CD14-positive monocyte (primary cell): ENCODE data around the gene FRMD4A. TPM values are rescaled to one million over a fixed set of nuclear protein-coding genes. Genes with fewer than 3 reads are reported as not detected.

Source experiments
- DNase-seq, 3 donors: peaks; one replicate each; pipeline ENCODE4 v3.0.0-alpha.2; 2011 to 2022
- H2AFZ ChIP-seq: 2 replicates; pipeline ENCODE4 v1.6.0; 2012; ENCODE audit warnings: mild to moderate bottlenecking, low read depth, low read length, inconsistent platforms; ENCODE audit not compliant: insufficient read depth, poor library complexity, severe bottlenecking
- H3K27ac ChIP-seq, 2 donors: 1 replicate in 1 of 2; 2 replicates in 1 of 2; pipeline ENCODE4 v1.5.1; 2012 to 2013; ENCODE audit warnings: low read length in 2 of 2, control low read depth in 1 of 2, inconsistent platforms in 1 of 2, low read depth in 1 of 2, mild to moderate bottlenecking in 1 of 2
- H3K27me3 ChIP-seq, 2 donors: one replicate each; pipeline versions ENCODE4 v1.6.0 to v1.6.1; 2011 to 2013; ENCODE audit warnings: low read length in 2 of 2; ENCODE audit not compliant: control insufficient read depth in 2 of 2, insufficient read depth in 2 of 2
- H3K36me3 ChIP-seq, 2 donors: replicated peaks in 1 of 2; 1 replicate in 1 of 2; 2 replicates in 1 of 2; pipeline versions ENCODE4 v1.5.1 to v1.6.1; 2012 to 2013; ENCODE audit warnings: low read length in 2 of 2, control low read depth in 1 of 2, inconsistent platforms in 1 of 2, mild to moderate bottlenecking in 1 of 2; ENCODE audit not compliant: insufficient read depth in 2 of 2, control insufficient read depth in 1 of 2
- H3K4me1 ChIP-seq, 2 donors: 1 replicate in 1 of 2; 2 replicates in 1 of 2; pipeline versions ENCODE4 v1.5.1 to v1.6.1; 2012 to 2013; ENCODE audit warnings: low read length in 2 of 2, control low read depth in 1 of 2, inconsistent platforms in 1 of 2, mild to moderate bottlenecking in 1 of 2, moderate library complexity in 1 of 2; ENCODE audit not compliant: insufficient read depth in 2 of 2, control insufficient read depth in 1 of 2
- H3K4me2 ChIP-seq: replicated peaks from 2 replicates; pipeline ENCODE3; 2012; ENCODE audit warnings: low read length, moderate library complexity, mild to moderate bottlenecking; ENCODE audit not compliant: poor library complexity, severe bottlenecking; ENCODE audit errors: extremely low read depth
- H3K4me3 ChIP-seq, 3 experiments: fragments of 200-600 bp in 1 of 3; sonication (generic) in 1 of 3; replicated peaks in 1 of 3; 1 replicate in 2 of 3; 2 replicates in 1 of 3; pipeline ENCODE4 v1.5.1; 2011 to 2013; ENCODE audit warnings: low read length in 3 of 3, mild to moderate bottlenecking in 3 of 3, control low read depth in 2 of 3, low read depth in 2 of 3, inconsistent platforms in 1 of 3, moderate library complexity in 1 of 3
- H3K79me2 ChIP-seq: 2 replicates; pipeline ENCODE4 v1.6.0; 2012; ENCODE audit warnings: mild to moderate bottlenecking, control low read depth, inconsistent platforms, low read length, moderate library complexity; ENCODE audit not compliant: insufficient read depth
- H3K9ac ChIP-seq: 2 replicates; pipeline ENCODE4 v1.6.0; 2017; ENCODE audit warnings: low read length, mild to moderate bottlenecking; ENCODE audit not compliant: insufficient read depth, poor library complexity, severe bottlenecking
- H3K9me3 ChIP-seq, 2 donors: replicated peaks in 1 of 2; 1 replicate in 1 of 2; 2 replicates in 1 of 2; pipeline versions ENCODE4 v1.5.1 to v1.6.1; 2012 to 2013; ENCODE audit warnings: low read length in 2 of 2, control low read depth in 1 of 2; ENCODE audit not compliant: control insufficient read depth in 1 of 2, insufficient read depth in 1 of 2
- H4K20me1 ChIP-seq: 2 replicates; pipeline ENCODE4 v1.6.0; 2012; ENCODE audit warnings: mild to moderate bottlenecking, low read length, control low read depth, moderate library complexity; ENCODE audit not compliant: insufficient read depth
- H3K27ac Mint-ChIP-seq, 7 donors: one replicate each; pipeline ENCODE4 v1.8.0; 2020; ENCODE audit warnings: mild to moderate bottlenecking in 7 of 7, mixed read lengths in 7 of 7, moderate library complexity in 6 of 7, inconsistent platforms in 2 of 7
- H3K27me3 Mint-ChIP-seq, 3 donors: one replicate each; pipeline ENCODE4 v1.8.0; 2021 to 2022; ENCODE audit warnings: low read depth in 3 of 3, mild to moderate bottlenecking in 3 of 3, mixed read lengths in 3 of 3, moderate library complexity in 3 of 3, inconsistent platforms in 1 of 3
- H3K36me3 Mint-ChIP-seq, 2 donors: one replicate each; pipeline ENCODE4 v1.8.0; 2020; ENCODE audit warnings: mixed read lengths in 2 of 2, inconsistent platforms in 1 of 2, mild to moderate bottlenecking in 1 of 2
- H3K4me1 Mint-ChIP-seq: one replicate; pipeline ENCODE4 v1.8.0; 2020; ENCODE audit warnings: mild to moderate bottlenecking, mixed read lengths
- H3K4me3 Mint-ChIP-seq, 2 donors: one replicate each; pipeline ENCODE4 v1.8.0; 2020; ENCODE audit warnings: mild to moderate bottlenecking in 2 of 2, mixed read lengths in 2 of 2, moderate library complexity in 1 of 2
- H3K9me3 Mint-ChIP-seq, 7 donors: one replicate each; pipeline ENCODE4 v1.8.0; 2020 to 2022; ENCODE audit warnings: mixed read lengths in 7 of 7, mild to moderate bottlenecking in 6 of 7, moderate library complexity in 6 of 7, inconsistent platforms in 2 of 7
- CTCF ChIP-seq: fragments of 200-600 bp; IDR thresholded peaks from one replicate; pipeline ENCODE4 v1.8.0; 2022; ENCODE audit warnings: antibody characterized with exemption, mild to moderate bottlenecking
- WGBS: methylation state at CpG from one replicate; pipeline ENCODE4 v1.1.5; 2013; ENCODE audit warnings: missing lambda C conversion rate; ENCODE audit not compliant: insufficient coverage; 5-methylcytosine and 5-hydroxymethylcytosine counted together
- intact Hi-C, 2 donors: fragments of 100-400 bp; cut with micrococcal nuclease; formaldehyde crosslinking; loops; one replicate each; pipeline versions ENCODE4 v1.15.0 to v1.15.1; 2023
- polyA plus RNA-seq, 3 donors: library from polyadenylated mRNA; depleted of rRNA in 1 of 3; unstranded in 2 of 3; stranded (reverse) in 1 of 3; fragments of 300-500 nt in 2 of 3; fragments of >200 nt in 1 of 3; fragmentation: Illumina TruSeq in 2 of 3; gene quantifications; 1 replicate in 2 of 3; 2 replicates in 1 of 3; pipeline ENCODE4 v1.2.3, GENCODE V29; 2012 to 2021

Gene FRMD4A
- polyA plus RNA-seq, 3 donors: 0.12 TPM; not detected in 2

- no peak overlapping the region for H3K27ac Mint-ChIP-seq
Observed at GRCh38 chr10:14025283-14026189, 305.2 kb downstream of the FRMD4A start.

More at GRCh38 chr10:14025283-14026189, 305.2 kb downstream of the FRMD4A start:
- Histone ChIP-seq H4K20me1 (no peaks in the 10 kb centered on the region), H3K9me3 (no peaks in the 10 kb centered on the region), H3K4me1 (peaks cover 0 to 7% of the 10 kb centered on the region in 2 donors), H3K4me2 (no peak overlapping the region), H3K79me2 (no peaks in the 10 kb centered on the region), H2AFZ (no peak overlapping the region), H3K27me3 (peaks cover 3 to 10% of the 10 kb centered on the region in 2 donors), H3K36me3 (no peaks in the 10 kb centered on the region), H3K27ac (no peak overlapping the region), H3K9ac (no peak overlapping the region), H3K4me3 (no peak overlapping the region)
- peaks cover 11 to 27% (median 18%) of the 10 kb centered on the region in 3 donors for H3K27me3 Mint-ChIP-seq
- no peaks in the 10 kb centered on the region for H3K36me3 Mint-ChIP-seq
- DNase-seq: no peak
- 93% methylated on average over 5 of the region's 10 CpGs for WGBS
- peak overlapping the region in 1 of 2 donors; percentile 22 for H3K4me3 Mint-ChIP-seq
- peaks cover 9% of the 10 kb centered on the region for H3K4me1 Mint-ChIP-seq
- intact Hi-C loops: no loop called here
- no peak for TF ChIP-seq CTCF
- peaks cover 0 to 3% (median 0%) of the 10 kb centered on the region in 7 donors for H3K9me3 Mint-ChIP-seq
